Prostate gland (tissue), 2 donors: Measurements from ENCODE around the gene ASNSD1.

ENCODE experiments used
- CTCF ChIP-seq, 4 experiments: fragments of 200-600 bp in 2 of 4; fragments of 450-650 bp in 2 of 4; sonication (generic) in 2 of 4; IDR thresholded peaks; 1 replicate in 3 of 4; 2 replicates in 1 of 4; pipeline ENCODE4 v1.5.1; 2016 to 2019; ENCODE audit warnings: antibody characterized with exemption in 4 of 4, mild to moderate bottlenecking in 2 of 4, moderate library complexity in 2 of 4
- POLR2A ChIP-seq: fragments of 450-650 bp; IDR thresholded peaks from one replicate; pipeline ENCODE4 v1.6.1; 2016; ENCODE audit warnings: antibody characterized with exemption, mild to moderate bottlenecking

- no peak for TF ChIP-seq CTCF (IDR thresholded peaks at IDR 0.05)
- TF ChIP-seq POLR2A, result no peak
Observed at GRCh38 chr2:189681203-189681602, 19.9 kb downstream of the ASNSD1 start.
